ENCODE measurements around the gene HOXD8. TPM values are rescaled to one million over a fixed set of nuclear protein-coding genes. Genes with fewer than 3 reads are reported as not detected.

The HOXD8 gene
- total and polyA plus RNA-seq, 9 of the 15 experiments (the other 6 are each of a cell fraction or from before 2014, with no cell fraction given): 0.04 to 0.15 TPM; not detected in 7

GRCh38 chr2:176079831-176080539 is 49.5 kb upstream of the HOXD8 start (continued):
- TF ChIP-seq CTBP1 (IDR thresholded peaks at IDR 0.05; ENCODE audit: borderline replicate concordance): peak; percentile 77
- TF ChIP-seq LCOR (CRISPR knock-in tag; IDR thresholded peaks at IDR 0.05): peak; percentile 74; the same call in 1 of the 2 replicates
- no peak for TF ChIP-seq PREB (CRISPR knock-in tag; IDR thresholded peaks at IDR 0.05)
- peak; percentile 84; the same call in 1 of the 2 replicates for TF ChIP-seq E2F1 (CRISPR knock-in tag; IDR thresholded peaks at IDR 0.05)
- peak; percentile 88 for TF ChIP-seq REST (IDR thresholded peaks at IDR 0.05; ENCODE audit: borderline replicate concordance)
- TF ChIP-seq REST (CRISPR knock-in tag; IDR thresholded peaks at IDR 0.05; ENCODE audit: low read depth): no peak
- peak; percentile 77 for TF ChIP-seq MTA3 (IDR thresholded peaks at IDR 0.05; ENCODE audit: borderline replicate concordance)
- TF ChIP-seq ZNF280A (IDR thresholded peaks at IDR 0.05; ENCODE audit: low read depth, partially characterized antibody): no peak
- no peak for TF ChIP-seq ZNF212 (CRISPR knock-in tag; IDR thresholded peaks at IDR 0.05)
- TF ChIP-seq SMC3 (conservative IDR thresholded peaks at IDR 0.05; ENCODE audit: insufficient read depth, low read depth, low read length): peak; percentile 90
- TF ChIP-seq TFAP4 (CRISPR knock-in tag; IDR thresholded peaks at IDR 0.05; ENCODE audit: borderline replicate concordance): peak; percentile 44; the same call in 1 of the 2 replicates
- peak in 1 of 2 experiments; percentile 67; a peak in 2 of 4 replicates for TF ChIP-seq TEAD1 (CRISPR knock-in tag; IDR thresholded peaks at IDR 0.05)
- no peak for TF ChIP-seq SMAD4 (CRISPR knock-in tag; conservative IDR thresholded peaks at IDR 0.05)
- 0 out of 2 replicates have a peak, but pooled peaks have one; percentile 21 for TF ChIP-seq FOXP1 (CRISPR knock-in tag; IDR thresholded peaks at IDR 0.05)

Measured in K562 (cell line).